GM15510 (cell line): Measurements from ENCODE around the gene RAB20.

ENCODE experiments used
- POLR2A ChIP-seq: IDR thresholded peaks from 3 replicates; pipeline ENCODE4 v1.6.1; 2011; ENCODE audit warnings: borderline replicate concordance; ENCODE audit not compliant: insufficient read length; ENCODE audit errors: extremely low read depth

Gene RAB20

DNA sequence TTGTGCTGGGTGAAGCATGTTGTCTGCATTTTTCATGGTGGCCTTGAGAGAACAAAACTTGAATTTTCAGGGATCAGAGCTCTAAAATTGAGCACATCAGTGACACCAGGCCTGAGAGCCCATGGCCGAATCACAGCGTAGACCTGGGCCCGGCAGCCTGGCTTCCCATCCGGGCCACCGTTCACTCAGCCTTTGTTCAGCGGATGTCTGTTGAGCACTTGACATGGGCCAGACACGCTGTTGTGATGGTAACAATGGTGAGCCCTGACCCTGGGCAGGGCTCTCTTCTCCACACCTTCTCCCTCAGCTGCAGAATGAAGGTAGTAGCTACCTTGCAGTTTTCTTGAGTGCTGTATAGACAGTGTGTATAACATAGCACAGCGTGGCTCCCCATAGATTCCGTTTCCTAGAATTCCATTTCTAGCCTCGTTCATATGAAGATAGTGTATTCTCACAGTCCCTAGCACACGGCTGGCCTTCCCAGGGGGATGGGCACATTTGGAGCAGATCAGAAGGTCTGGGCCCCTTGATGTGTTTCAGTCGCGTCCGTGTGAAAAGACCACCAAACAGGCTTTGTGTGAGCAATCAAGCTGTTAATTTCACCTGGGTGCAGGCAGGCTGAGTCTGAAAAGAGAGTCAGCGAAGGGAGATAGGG is 75.3 kb downstream of the RAB20 start:
- no peak for TF ChIP-seq POLR2A

DNA sequence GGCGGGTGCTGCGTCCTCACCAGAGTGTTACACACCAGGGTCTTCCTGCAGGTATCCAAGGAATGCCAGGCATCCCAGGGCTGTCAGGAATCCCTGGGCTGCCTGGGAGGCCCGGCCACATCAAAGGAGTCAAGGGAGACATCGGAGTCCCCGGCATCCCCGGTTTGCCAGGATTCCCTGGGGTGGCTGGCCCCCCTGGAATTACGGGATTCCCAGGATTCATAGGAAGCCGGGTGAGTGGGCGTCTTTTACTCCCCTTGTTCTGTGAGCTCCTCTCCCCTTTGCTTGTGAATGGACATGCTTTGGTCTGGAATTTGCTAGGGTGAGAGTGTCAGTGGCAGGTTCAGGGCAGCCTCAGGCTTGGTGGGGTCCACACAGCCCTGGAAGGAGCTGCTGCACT is 75.9 kb downstream of the RAB20 start:
- TF ChIP-seq POLR2A, result no peak

- no peak for TF ChIP-seq POLR2A
Observed at GRCh38 chr13:110484290-110485048, 77.1 kb downstream of the RAB20 start.

DNA sequence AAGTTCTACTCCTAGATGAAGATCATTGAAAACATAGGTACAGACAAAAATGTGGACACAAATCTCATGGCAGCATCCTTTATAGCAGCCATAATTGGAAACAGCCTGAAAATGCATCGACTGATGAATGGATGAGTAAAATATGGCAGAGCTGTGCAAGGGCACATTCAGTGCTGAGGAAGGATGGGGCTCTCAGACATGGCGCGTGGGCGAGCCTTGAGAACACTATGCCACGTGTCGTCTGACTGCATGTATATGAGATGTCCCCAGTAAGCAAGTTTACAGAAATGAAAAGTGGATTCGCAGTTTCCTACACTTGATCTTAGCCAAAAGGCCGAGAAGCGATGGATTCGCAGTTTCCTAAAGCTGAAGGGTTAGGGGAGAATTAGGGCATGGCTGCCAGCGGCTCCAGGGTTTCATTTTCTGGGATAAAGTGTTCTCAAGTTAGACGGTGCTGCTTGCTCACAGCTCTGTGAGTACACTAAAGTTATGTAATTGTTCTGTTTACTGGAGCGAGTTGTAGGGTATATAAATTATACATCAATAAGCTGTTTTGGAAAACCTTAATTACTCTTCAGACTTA is 78.0 kb downstream of the RAB20 start:
- TF ChIP-seq POLR2A, result no peak

- no peak for TF ChIP-seq POLR2A
Observed at GRCh38 chr13:110480161-110480560, 81.4 kb downstream of the RAB20 start.

DNA sequence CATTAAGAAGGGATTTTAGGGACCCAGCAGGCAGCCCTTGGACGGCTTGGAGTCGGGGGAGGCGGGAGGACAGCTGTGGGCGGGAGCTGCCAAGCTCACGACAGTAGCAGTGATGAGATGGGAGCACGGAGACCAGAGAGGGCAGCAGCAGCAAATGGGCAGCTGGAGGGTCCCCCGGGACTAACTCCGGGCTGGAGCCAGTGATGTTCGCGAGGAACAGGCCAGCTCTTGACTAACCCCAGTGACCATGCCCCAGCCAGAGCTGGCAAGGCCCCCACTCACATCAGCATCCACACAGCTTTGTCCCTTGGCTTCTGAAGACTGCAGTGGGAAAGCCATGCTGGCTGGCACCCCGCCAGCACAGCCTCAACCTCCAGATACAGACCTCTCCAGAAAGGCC is 81.9 kb downstream of the RAB20 start:
- TF ChIP-seq POLR2A, result no peak

DNA sequence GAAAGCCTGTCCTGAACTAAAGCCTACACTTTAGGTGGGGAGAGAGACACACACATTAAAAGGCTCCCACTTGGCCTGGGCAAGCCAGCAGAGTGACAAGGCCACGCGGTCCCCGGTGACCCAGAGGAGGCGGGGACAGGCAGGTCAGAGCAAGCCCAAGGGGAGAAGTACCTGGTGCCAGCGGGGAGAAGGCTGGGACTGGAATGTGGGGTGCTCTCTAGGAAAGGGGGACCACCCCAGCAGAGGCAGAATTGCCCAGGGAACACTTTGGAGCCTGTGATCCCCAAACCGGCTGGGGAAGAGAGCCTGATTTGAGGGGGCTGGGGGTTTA is 82.3 kb downstream of the RAB20 start:
- TF ChIP-seq POLR2A, result no peak

- TF ChIP-seq POLR2A, result no peak
Observed at GRCh38 chr13:110478405-110479214, 82.9 kb downstream of the RAB20 start.

- no peak for TF ChIP-seq POLR2A
Observed at GRCh38 chr13:110477706-110478245, 83.7 kb downstream of the RAB20 start.

DNA sequence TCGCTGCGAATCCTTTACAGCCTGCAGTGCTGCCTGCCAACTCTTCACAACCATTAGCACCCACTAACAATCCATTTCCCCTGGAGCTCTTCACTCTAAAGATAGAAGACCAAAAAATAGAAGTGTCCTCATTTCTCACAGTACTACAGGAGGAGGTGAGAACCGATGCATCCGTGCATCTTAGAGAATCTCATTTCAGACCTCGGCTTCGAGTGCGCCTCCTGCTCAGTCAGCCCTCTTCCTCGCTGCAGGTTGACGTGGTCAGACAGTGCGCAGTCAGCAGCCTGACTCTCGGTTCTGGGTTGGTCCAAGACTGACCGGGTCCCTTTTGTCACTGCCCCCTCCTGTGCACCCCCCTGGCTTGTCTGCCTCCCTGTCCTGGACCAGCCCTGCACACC is 85.3 kb downstream of the RAB20 start:
- TF ChIP-seq POLR2A, result no peak

GRCh38 chr13:110475550-110476219 is 85.8 kb downstream of the RAB20 start:
- TF ChIP-seq POLR2A, result no peak

DNA sequence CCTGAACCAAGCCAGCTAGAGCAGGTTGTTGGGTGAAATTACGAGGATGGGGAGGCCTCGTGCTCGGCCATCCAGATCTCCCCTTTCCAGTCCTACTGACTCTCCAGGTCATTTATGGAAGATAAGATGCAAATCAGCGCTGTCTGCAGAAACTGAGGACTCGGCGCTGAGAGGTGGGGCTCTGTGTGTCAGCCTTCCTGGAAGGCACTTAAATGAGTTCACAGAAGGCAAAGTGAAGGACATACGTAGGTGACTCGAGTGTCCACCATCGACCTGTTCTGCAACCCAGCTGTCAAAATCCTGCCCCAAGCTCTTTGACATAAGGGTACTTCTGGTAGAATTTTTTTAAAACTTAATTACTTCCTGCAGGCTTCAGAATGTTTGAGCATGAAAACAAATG is 86.4 kb downstream of the RAB20 start:
- no peak for TF ChIP-seq POLR2A

- TF ChIP-seq POLR2A, result no peak
Observed at GRCh38 chr13:110474713-110475112, 86.8 kb downstream of the RAB20 start.
